ENCODE data around the gene ANKRD44. TPM values are rescaled to one million over a fixed set of nuclear protein-coding genes. Genes with fewer than 3 reads are reported as not detected.
A peak's percentile ranks its signal among the peaks of the same experiment; 100 is the strongest.

The ANKRD44 gene
- total RNA-seq, 4 donors from 2014 or later, result 1.8 to 6.3 (median 3.0) TPM

GRCh38 chr2:196967116-196967515 is 343.5 kb downstream of the ANKRD44 start:
- Histone ChIP-seq H3K9me3 (no peaks in the 10 kb centered on the region), H3K27ac (no peak overlapping the region), H3K4me1 (peaks cover 0 to 4% of the 10 kb centered on the region in 2 donors), H3K36me3 (no peaks in the 10 kb centered on the region), H3K27me3 (no peaks in the 10 kb centered on the region), H3K4me3 (peak overlapping the region in 3 of 4 donors; percentile 29 to 33 (median 32))
- DNase-seq (no peak), ATAC-seq (no peak)
- in situ Hi-C loops (cut with MboI; ENCODE audit: low sequenced_read_pairs in 4 of 4), result no loop called here
- intact Hi-C loops (cut with DNase I; ENCODE audit: low total_unique reads), result no loop called here
- no peak for TF ChIP-seq CTCF (IDR thresholded peaks at IDR 0.05 in 4 of 5, conservative IDR thresholded peaks at IDR 0.05 in 1 of 5)
- no peak for TF ChIP-seq POLR2A (IDR thresholded peaks at IDR 0.05)

GRCh38 chr2:196966061-196966460 is 344.5 kb downstream of the ANKRD44 start:
- no peaks in the 10 kb centered on the region for H3K9me3 ChIP-seq
- no peak for ATAC-seq
- no peaks in the 10 kb centered on the region for H3K36me3 ChIP-seq
- H3K27ac ChIP-seq, result no peak overlapping the region
- in situ Hi-C loops (cut with MboI; ENCODE audit: low sequenced_read_pairs in 4 of 4), result no loop called here
- TF ChIP-seq POLR2A (IDR thresholded peaks at IDR 0.05) (no peak), CTCF (IDR thresholded peaks at IDR 0.05 in 4 of 5, conservative IDR thresholded peaks at IDR 0.05 in 1 of 5) (no peak)
- no peaks in the 10 kb centered on the region for H3K27me3 ChIP-seq
- no peak overlapping the region for H3K4me3 ChIP-seq
- H3K4me1 ChIP-seq, result peaks cover 0 to 4% of the 10 kb centered on the region in 2 donors
- no peak for DNase-seq
- intact Hi-C loops (cut with DNase I; ENCODE audit: low total_unique reads), result no loop called here

GRCh38 chr2:196965651-196966050 is 344.9 kb downstream of the ANKRD44 start:
- in situ Hi-C loops (cut with MboI; ENCODE audit: low sequenced_read_pairs in 4 of 4), result no loop called here
- DNase-seq, result no peak
- Histone ChIP-seq H3K27me3 (no peaks in the 10 kb centered on the region), H3K4me1 (peaks cover 0 to 4% of the 10 kb centered on the region in 2 donors), H3K27ac (no peak overlapping the region), H3K9me3 (no peaks in the 10 kb centered on the region), H3K4me3 (no peak overlapping the region), H3K36me3 (no peaks in the 10 kb centered on the region)
- no peak for ATAC-seq
- TF ChIP-seq CTCF (IDR thresholded peaks at IDR 0.05 in 4 of 5, conservative IDR thresholded peaks at IDR 0.05 in 1 of 5) (no peak), POLR2A (IDR thresholded peaks at IDR 0.05) (no peak)
- intact Hi-C loops (cut with DNase I; ENCODE audit: low total_unique reads), result no loop called here

- H3K36me3 ChIP-seq, result no peaks in the 10 kb centered on the region
- H3K27me3 ChIP-seq, result no peaks in the 10 kb centered on the region
- TF ChIP-seq POLR2A (IDR thresholded peaks at IDR 0.05), result no peak
- TF ChIP-seq CTCF (IDR thresholded peaks at IDR 0.05 in 4 of 5, conservative IDR thresholded peaks at IDR 0.05 in 1 of 5), result no peak
- H3K9me3 ChIP-seq, result no peaks in the 10 kb centered on the region
- no peak overlapping the region for H3K4me3 ChIP-seq
- DNase-seq (no peak), ATAC-seq (no peak)
- peaks cover 0 to 4% of the 10 kb centered on the region in 2 donors for H3K4me1 ChIP-seq
- no peak overlapping the region for H3K27ac ChIP-seq
- intact Hi-C loops (cut with DNase I; ENCODE audit: low total_unique reads), result no loop called here
- in situ Hi-C loops (cut with MboI; ENCODE audit: low sequenced_read_pairs in 4 of 4), result no loop called here
Measured at GRCh38 chr2:196963961-196964360, 346.6 kb downstream of the ANKRD44 start.

- in situ Hi-C loops (cut with MboI; ENCODE audit: low sequenced_read_pairs in 4 of 4) (no loop called here), intact Hi-C loops (cut with DNase I; ENCODE audit: low total_unique reads) (no loop called here)
- no peak overlapping the region for H3K27ac ChIP-seq
- H3K9me3 ChIP-seq, result no peaks in the 10 kb centered on the region
- peaks cover 0 to 4% of the 10 kb centered on the region in 2 donors for H3K4me1 ChIP-seq
- no peaks in the 10 kb centered on the region for H3K27me3 ChIP-seq
- H3K36me3 ChIP-seq, result no peaks in the 10 kb centered on the region
- H3K4me3 ChIP-seq, result no peak overlapping the region
- TF ChIP-seq POLR2A (IDR thresholded peaks at IDR 0.05) (no peak), CTCF (IDR thresholded peaks at IDR 0.05 in 4 of 5, conservative IDR thresholded peaks at IDR 0.05 in 1 of 5) (no peak)
- DNase-seq (no peak), ATAC-seq (no peak)
Measured at GRCh38 chr2:196963043-196963442, 347.5 kb downstream of the ANKRD44 start.

Measured in gastrocnemius medialis (tissue), 4 donors.